HG02642 (cell line): ENCODE results near the gene MYO10.
"Not testable (repeated sequence)": the region's sequence is repeated elsewhere in the genome, so short reads cannot be mapped to it uniquely, and the experiment has no call there.

Source experiments
- ATAC-seq: cut with Tn5 transposase; IDR thresholded peaks from one replicate; pipeline ENCODE4 v1.9.1; 2021; ENCODE audit warnings: mild to moderate bottlenecking; ENCODE audit not compliant: unreplicated experiment, poor library complexity

The MYO10 gene

GRCh38 chr5:16936150-16936988 is at the start of gene MYO10:
Gene MYO10, minus strand, starts transcription at chr5:16936288. Its CDS starts 480 bp downstream, at chr5:16935808.
- peak; percentile 72 for ATAC-seq

- ATAC-seq = not testable (repeated sequence)
These were observed 49.2 kb upstream of the MYO10 start for GRCh38 chr5:16985304-16985703.

- no peak for ATAC-seq
These were observed 47.9 kb upstream of the MYO10 start for GRCh38 chr5:16983972-16984371.

GRCh38 chr5:16983022-16983639 is 47.0 kb upstream of the MYO10 start:
- no peak for ATAC-seq

GRCh38 chr5:16981700-16982099 is 45.6 kb upstream of the MYO10 start:
- ATAC-seq = no peak

GRCh38 chr5:16980983-16981382 is 44.9 kb upstream of the MYO10 start:
- ATAC-seq = no peak

- no peak for ATAC-seq
These were observed 42.2 kb upstream of the MYO10 start for GRCh38 chr5:16978296-16978695.

GRCh38 chr5:16976625-16977008 is 40.5 kb upstream of the MYO10 start:
- peak; percentile 82 for ATAC-seq

- ATAC-seq = peak; percentile 85
These were observed 40.0 kb upstream of the MYO10 start for GRCh38 chr5:16975950-16976624.

- ATAC-seq = no peak
These were observed 38.9 kb upstream of the MYO10 start for GRCh38 chr5:16974981-16975380.

GRCh38 chr5:16970826-16971225 is 34.7 kb upstream of the MYO10 start:
- ATAC-seq = no peak

GRCh38 chr5:16970260-16970659 is 34.2 kb upstream of the MYO10 start:
- no peak for ATAC-seq

GRCh38 chr5:16965581-16965980 is 29.5 kb upstream of the MYO10 start:
- no peak for ATAC-seq

GRCh38 chr5:16963821-16964220 is 27.7 kb upstream of the MYO10 start:
- ATAC-seq = no peak

GRCh38 chr5:16961131-16961530 is 25.0 kb upstream of the MYO10 start:
- ATAC-seq = no peak

GRCh38 chr5:16957304-16958196 is 21.5 kb upstream of the MYO10 start:
- no peak for ATAC-seq

GRCh38 chr5:16953729-16954128 is 17.6 kb upstream of the MYO10 start:
- ATAC-seq = no peak

GRCh38 chr5:16952968-16953671 is 17.0 kb upstream of the MYO10 start:
- ATAC-seq = no peak

- ATAC-seq = no peak
These were observed 10.6 kb upstream of the MYO10 start for GRCh38 chr5:16946725-16947124.
